ENCODE data around the gene GARNL3.

DNA sequence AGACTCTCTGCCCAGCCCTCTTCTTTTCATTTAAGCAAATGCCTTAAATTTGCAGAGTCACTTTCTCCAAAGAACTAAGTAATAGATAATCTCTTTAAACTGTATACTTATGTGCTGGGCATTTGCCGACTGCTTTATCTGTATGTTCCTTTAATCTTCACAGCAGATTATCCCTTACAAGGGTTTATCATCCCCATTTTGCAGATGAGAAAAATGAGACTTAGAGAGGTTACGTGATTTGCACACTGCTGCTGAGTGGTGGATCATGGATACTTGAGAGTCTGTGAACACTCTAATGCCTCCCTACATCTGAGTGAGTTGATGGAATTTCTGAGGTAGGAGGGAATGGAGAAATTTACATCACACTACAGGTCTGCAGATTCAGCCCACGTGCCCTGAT is 163.8 kb downstream of the GARNL3 start:
- TF ChIP-seq, protein P1, sequence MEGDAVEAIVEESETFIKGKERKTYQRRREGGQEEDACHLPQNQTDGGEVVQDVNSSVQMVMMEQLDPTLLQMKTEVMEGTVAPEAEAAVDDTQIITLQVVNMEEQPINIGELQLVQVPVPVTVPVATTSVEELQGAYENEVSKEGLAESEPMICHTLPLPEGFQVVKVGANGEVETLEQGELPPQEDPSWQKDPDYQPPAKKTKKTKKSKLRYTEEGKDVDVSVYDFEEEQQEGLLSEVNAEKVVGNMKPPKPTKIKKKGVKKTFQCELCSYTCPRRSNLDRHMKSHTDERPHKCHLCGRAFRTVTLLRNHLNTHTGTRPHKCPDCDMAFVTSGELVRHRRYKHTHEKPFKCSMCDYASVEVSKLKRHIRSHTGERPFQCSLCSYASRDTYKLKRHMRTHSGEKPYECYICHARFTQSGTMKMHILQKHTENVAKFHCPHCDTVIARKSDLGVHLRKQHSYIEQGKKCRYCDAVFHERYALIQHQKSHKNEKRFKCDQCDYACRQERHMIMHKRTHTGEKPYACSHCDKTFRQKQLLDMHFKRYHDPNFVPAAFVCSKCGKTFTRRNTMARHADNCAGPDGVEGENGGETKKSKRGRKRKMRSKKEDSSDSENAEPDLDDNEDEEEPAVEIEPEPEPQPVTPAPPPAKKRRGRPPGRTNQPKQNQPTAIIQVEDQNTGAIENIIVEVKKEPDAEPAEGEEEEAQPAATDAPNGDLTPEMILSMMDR (IDR thresholded peaks at IDR 0.05; ENCODE audit: insufficient read depth, low read length): no peak
- TF ChIP-seq POLR2AphosphoS5 (IDR thresholded peaks at IDR 0.05; ENCODE audit: low read depth) (no peak), SPI1 (IDR thresholded peaks at IDR 0.05; ENCODE audit: borderline replicate concordance, low read depth) (no peak)

Data from HL-60 (cell line).